Esophagus squamous epithelium (tissue), 5 donors: ENCODE results near the gene DLD. TPM values are rescaled to one million over a fixed set of nuclear protein-coding genes. Genes with fewer than 3 reads are reported as not detected.
A peak's percentile ranks its signal among the peaks of the same experiment; 100 is the strongest.

Experiments
- DNase-seq: peaks from one replicate; lab custom pipeline; 2025; lab: John Stamatoyannopoulos, UW
- H3K27ac ChIP-seq, 4 donors: fragments of 200-600 bp; sonication (generic); one replicate each; pipeline ENCODE4 v1.5.1; 2016 to 2019; ENCODE audit warnings: mild to moderate bottlenecking in 1 of 4
- H3K27me3 ChIP-seq, 4 donors: fragments of 200-600 bp; sonication (generic); 1 replicate in 3 of 4; 2 replicates in 1 of 4; pipeline versions ENCODE4 v1.5.1 to v1.6.0; 2017 to 2021; ENCODE audit warnings: antibody characterized with exemption in 1 of 4
- H3K36me3 ChIP-seq, 3 donors: fragments of 200-600 bp; sonication (generic); one replicate each; pipeline ENCODE4 v1.5.1; 2016 to 2019
- H3K4me1 ChIP-seq, 3 donors: fragments of 200-600 bp; sonication (generic); one replicate each; pipeline ENCODE4 v1.5.1; 2017 to 2019
- H3K4me3 ChIP-seq, 4 donors: fragments of 200-600 bp; sonication (generic); 1 replicate in 3 of 4; 2 replicates in 1 of 4; pipeline ENCODE4 v1.5.1; 2016 to 2019; ENCODE audit warnings: mild to moderate bottlenecking in 2 of 4, moderate library complexity in 1 of 4
- H3K9me3 ChIP-seq, 3 donors: fragments of 200-600 bp; sonication (generic); one replicate each; pipeline ENCODE4 v1.5.1; 2016 to 2019
- POLR2A ChIP-seq, 4 donors: fragments of 450-650 bp; IDR thresholded peaks; one replicate each; pipeline ENCODE4 v1.6.1; 2017; ENCODE audit warnings: antibody characterized with exemption in 4 of 4, mild to moderate bottlenecking in 4 of 4, moderate library complexity in 3 of 4
- WGBS, 2 donors: methylation state at CpG; one replicate each; pipeline ENCODE4 v1.1.5; 2018; 5-methylcytosine and 5-hydroxymethylcytosine counted together
- intact Hi-C: fragments of 100-400 bp; cut with DNase I; formaldehyde crosslinking; loops from one replicate; pipeline ENCODE4 v1.15.0; 2022
- total RNA-seq, 4 donors: library from RNA; depleted of rRNA; stranded (reverse); fragments of >200 nt; gene quantifications; one replicate each; pipeline ENCODE4 v1.1.0, GENCODE V29; 2016
- TF ChIP-seq, protein P1 (sequence below), 6 experiments: fragments of 450-650 bp in 4 of 6; fragments of 200-600 bp in 2 of 6; sonication (generic) in 2 of 6; IDR thresholded peaks; one replicate each; pipeline ENCODE4 v1.5.1; 2016 to 2019; ENCODE audit warnings: antibody characterized with exemption in 6 of 6, mild to moderate bottlenecking in 4 of 6, moderate library complexity in 4 of 6
- donor health status: DM: yes; HTN: yes; CAD: no.

DLD gene
- total RNA-seq, 4 donors from 2014 or later, result 48.6 to 132 (median 72.7) TPM

DNA sequence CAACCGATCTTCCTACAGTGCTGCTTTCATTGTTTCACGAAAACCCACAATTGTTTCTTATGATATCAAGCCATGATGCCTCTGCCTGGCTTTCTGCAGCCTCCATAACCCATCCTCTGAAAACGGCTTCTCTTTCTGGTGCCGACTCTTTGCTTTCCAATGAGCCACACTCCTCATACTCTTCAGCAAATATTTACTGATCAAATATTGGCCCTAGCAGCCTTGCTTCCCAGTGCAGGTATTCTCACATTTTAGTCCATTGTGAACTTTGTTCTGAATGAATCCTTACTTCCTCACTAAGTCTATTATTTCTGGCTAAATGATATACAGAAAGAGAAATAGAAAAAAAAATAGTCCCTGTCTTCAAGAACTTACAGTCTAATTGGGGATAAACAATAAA lies 76.4 kb downstream of the DLD start:
- 74 to 86% methylated on average over 4 of the region's 4 CpGs for WGBS, 2 donors
- H3K4me1 ChIP-seq, result peaks cover 12 to 30% (median 24%) of the 10 kb centered on the region in 3 donors
- H3K4me3 ChIP-seq, result no peak overlapping the region
- H3K36me3 ChIP-seq, result peaks cover 0 to 54% (median 0%) of the 10 kb centered on the region in 3 donors
- DNase-seq, result no peak
- TF ChIP-seq POLR2A (IDR thresholded peaks at IDR 0.05), result no peak
- TF ChIP-seq, protein P1, sequence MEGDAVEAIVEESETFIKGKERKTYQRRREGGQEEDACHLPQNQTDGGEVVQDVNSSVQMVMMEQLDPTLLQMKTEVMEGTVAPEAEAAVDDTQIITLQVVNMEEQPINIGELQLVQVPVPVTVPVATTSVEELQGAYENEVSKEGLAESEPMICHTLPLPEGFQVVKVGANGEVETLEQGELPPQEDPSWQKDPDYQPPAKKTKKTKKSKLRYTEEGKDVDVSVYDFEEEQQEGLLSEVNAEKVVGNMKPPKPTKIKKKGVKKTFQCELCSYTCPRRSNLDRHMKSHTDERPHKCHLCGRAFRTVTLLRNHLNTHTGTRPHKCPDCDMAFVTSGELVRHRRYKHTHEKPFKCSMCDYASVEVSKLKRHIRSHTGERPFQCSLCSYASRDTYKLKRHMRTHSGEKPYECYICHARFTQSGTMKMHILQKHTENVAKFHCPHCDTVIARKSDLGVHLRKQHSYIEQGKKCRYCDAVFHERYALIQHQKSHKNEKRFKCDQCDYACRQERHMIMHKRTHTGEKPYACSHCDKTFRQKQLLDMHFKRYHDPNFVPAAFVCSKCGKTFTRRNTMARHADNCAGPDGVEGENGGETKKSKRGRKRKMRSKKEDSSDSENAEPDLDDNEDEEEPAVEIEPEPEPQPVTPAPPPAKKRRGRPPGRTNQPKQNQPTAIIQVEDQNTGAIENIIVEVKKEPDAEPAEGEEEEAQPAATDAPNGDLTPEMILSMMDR (IDR thresholded peaks at IDR 0.05), result no peak
- H3K9me3 ChIP-seq, result no peaks in the 10 kb centered on the region
- no peaks in the 10 kb centered on the region for H3K27me3 ChIP-seq
- intact Hi-C loops, result no loop called here
- H3K27ac ChIP-seq, result peak overlapping the region in 2 of 4 donors; percentile 9 to 48

DNA sequence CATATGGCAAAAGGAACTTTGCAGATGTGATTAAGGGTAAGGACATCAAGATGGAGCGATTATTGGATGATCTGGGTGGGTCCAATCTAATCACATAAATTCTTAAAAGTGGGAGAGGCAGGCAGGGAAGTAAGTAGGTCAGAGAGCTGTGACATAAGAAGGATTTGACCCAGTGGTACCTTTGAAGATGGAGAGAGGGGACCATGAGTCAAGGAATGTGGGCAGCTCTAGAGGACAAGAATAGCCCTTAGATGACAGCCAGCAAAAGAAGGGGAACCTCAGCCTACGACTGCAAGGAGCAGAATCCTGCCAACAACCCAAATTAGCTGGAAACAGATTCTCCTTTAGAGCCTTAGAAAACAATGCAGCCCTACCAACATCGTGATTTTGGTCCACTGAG lies 77.5 kb downstream of the DLD start:
- WGBS, 2 donors, result 79 to 81% methylated on average over 3 of the region's 3 CpGs
- Histone ChIP-seq H3K4me3 (no peak overlapping the region), H3K9me3 (no peaks in the 10 kb centered on the region), H3K36me3 (peaks cover 0 to 44% (median 0%) of the 10 kb centered on the region in 3 donors), H3K4me1 (peaks cover 12 to 40% (median 34%) of the 10 kb centered on the region in 3 donors), H3K27me3 (no peaks in the 10 kb centered on the region), H3K27ac (peak overlapping the region in 1 of 4 donors; percentile 22)
- intact Hi-C loops, result no loop called here
- TF ChIP-seq POLR2A (IDR thresholded peaks at IDR 0.05), result no peak
- TF ChIP-seq, protein P1 (IDR thresholded peaks at IDR 0.05), result no peak
- DNase-seq, result no peak

- Histone ChIP-seq H3K27me3 (no peaks in the 10 kb centered on the region), H3K4me3 (no peak overlapping the region), H3K27ac (peak overlapping the region in 2 of 4 donors; percentile 66 to 86), H3K36me3 (peaks cover 0 to 41% (median 0%) of the 10 kb centered on the region in 3 donors), H3K9me3 (no peaks in the 10 kb centered on the region), H3K4me1 (peaks cover 12 to 50% (median 38%) of the 10 kb centered on the region in 3 donors)
- TF ChIP-seq, protein P1 (IDR thresholded peaks at IDR 0.05), result no peak
- no peak for TF ChIP-seq POLR2A (IDR thresholded peaks at IDR 0.05)
- intact Hi-C loops, result no loop called here
- WGBS, 2 donors, result 51 to 56% methylated on average over 6 of the region's 6 CpGs
- DNase-seq, result no peak
These were observed 78.9 kb downstream of the DLD start for GRCh38 chr7:107969856-107970255.

Other genes with a start within 250 kb of the DLD start
- gene SLC26A4, start 230.4 kb upstream of the DLD start, total RNA-seq, result 1 to 10 TPM in 1 of 4 donors, under 1 TPM in 3; 0.13 to 1.2 (median 0.19) TPM
- 10 to 100 TPM in 3 of 4 donors, 1 to 10 TPM in 1; 9.6 to 28.8 (median 14.5) TPM for gene CBLL1, start 147.0 kb upstream of the DLD start, total RNA-seq
- not detected for gene SLC26A3, start 88.0 kb upstream of the DLD start, total RNA-seq
- gene LAMB1, start 112.0 kb downstream of the DLD start, total RNA-seq, result 100 to 1,000 TPM in 1 of 4 donors, 10 to 100 TPM in 3; 22.5 to 101 (median 32.5) TPM
- gene LAMB4, start 239.2 kb downstream of the DLD start, total RNA-seq, result 10 to 100 TPM in 2 of 4 donors, 1 to 10 TPM in 2; 2.0 to 28.2 (median 8.8) TPM